GM18858 (cell line): ENCODE results near the gene KRTAP10-11.
"Not testable (repeated sequence)": the region's sequence is repeated elsewhere in the genome, so short reads cannot be mapped to it uniquely, and the experiment has no call there.

Experiments used
- ATAC-seq: cut with Tn5 transposase; IDR thresholded peaks from one replicate; pipeline ENCODE4 v1.9.1; 2021; ENCODE audit not compliant: unreplicated experiment

The KRTAP10-11 gene

DNA sequence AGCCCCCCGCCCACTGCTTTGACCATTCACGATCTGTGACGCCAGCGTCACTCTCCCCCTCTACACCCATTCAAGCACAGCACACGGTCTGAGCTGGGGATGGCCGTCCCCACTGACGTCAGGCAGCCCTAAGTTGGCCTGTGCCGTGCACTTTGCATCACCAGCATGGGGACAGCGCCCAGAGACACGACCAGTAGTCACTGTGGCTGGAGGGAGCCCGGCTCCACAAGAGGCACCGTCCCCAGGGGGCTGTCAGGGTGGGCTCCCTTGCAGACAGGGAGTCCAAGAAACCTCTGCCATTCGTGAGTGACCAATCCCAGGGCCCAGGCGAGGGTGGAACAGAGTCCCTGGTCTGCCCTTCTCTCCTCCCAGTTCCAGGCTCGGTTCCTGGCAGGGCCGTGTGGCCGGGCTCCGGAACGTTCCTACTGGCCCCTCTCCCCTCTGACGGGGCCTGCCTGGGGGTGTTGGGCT, 32.0 kb upstream of the KRTAP10-11 start:
- no peak for ATAC-seq

- no peak for ATAC-seq
Observed at GRCh38 chr21:44614961-44615391, 31.2 kb upstream of the KRTAP10-11 start.

GRCh38 chr21:44615466-44615865, 30.7 kb upstream of the KRTAP10-11 start:
- ATAC-seq, result no peak

DNA sequence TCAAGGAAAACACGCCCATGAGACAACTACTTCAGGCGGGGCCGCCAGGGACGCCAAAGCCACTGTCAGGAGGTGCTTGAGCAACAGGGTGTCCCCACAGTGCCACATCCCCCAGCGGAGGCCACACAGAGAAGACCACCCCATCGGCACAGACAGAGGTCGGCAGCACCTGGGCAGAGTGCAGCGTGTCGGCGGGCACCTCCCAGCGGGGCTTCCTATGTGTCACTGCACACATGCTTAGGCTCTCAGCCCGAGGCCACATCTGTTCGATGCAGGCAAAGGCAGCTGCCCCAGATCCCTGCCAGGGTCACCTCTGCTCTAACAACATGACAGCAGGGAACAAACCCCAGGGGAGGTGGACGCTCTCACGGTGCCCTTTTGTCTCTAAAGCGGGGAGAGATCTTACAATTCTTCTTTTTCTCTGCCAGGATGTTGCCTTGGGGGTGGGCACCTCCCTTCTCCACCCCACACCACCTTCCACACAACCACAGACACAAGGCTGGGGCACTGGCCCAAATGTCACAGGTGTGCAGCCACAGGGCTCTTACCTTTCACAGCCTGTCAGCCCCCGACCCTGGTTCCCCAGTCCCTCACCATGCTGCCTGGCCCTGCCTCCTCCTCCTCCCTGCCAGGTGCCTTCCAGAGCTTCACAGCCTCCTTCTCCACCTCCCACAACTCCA, 30.2 kb upstream of the KRTAP10-11 start:
- no peak for ATAC-seq

DNA sequence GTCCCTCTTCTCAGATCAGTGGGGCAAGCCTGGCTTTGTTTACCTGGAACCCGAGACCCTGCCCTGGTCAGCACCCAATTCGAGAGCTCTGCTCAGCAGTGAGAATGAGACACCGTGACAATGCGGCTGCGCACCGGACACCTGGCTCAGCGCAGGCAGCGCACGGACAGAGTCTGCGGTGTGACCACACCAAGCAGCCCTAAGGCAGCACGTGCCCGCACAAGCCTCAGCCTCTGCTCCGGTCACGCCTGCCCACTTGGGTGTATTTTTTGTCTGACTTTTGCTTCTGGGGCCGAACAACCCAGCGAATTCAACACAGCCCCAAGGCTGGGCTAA, 29.7 kb upstream of the KRTAP10-11 start:
- no peak for ATAC-seq

DNA sequence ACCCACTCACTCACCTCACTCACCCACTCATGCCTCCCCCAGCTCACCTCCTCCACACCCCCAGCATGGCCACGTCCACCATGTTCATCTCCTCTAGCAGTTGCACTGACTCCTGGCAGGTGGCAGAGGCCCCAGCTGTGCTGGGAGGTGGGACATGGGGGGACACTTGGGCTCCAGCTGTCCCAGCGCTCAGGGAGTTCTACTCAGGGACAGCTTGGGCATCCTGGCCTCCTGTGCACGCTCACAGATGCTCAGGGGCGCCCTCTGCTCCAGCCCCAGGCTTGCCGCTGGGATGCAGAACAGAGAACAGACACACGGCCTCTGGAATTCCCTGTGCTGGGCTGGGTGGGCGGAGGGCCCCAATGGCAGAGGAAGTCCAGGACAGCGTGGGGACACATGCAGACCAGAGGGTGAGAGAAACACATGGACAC, 29.1 kb upstream of the KRTAP10-11 start:
- ATAC-seq, result no peak

DNA sequence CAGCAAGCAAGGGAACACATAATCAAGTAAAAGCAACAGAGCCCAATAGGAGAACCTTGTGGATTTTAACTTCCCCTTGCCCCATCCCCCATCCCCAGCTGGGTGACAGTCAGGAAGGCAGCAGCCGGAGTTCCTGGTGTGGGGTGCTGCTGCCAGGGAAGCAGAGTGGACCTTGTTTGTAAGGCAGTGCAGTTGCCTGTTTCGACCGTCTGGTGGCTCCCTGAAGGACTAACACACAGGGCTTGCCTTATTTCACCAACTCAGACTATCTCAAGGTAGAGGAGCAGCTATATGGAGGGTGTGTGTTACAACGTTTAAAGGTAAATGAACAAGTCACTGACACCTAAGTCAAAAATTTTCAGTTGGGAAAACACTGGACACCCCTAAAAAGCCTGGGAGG, 27.7 kb upstream of the KRTAP10-11 start:
- no peak for ATAC-seq

DNA sequence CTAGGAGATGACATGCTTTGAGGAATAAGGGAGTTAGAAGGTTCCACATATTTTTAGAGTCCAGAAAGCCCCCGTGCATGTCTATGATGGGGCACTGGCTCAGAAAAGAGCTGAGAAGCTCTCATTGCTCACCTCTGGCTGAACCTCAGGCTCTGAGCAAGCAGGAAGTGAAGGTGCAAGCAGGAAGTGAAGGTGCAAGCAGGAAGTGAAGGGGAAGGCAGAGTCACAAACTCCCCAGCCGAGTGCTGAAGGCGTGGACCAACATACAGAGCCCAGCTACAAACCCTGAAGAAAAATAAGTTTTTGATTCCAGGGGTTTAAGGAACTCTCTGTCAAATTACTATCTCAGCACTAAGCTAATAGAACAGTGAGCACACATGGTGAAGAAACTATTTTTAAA, 27.3 kb upstream of the KRTAP10-11 start:
- no peak for ATAC-seq

DNA sequence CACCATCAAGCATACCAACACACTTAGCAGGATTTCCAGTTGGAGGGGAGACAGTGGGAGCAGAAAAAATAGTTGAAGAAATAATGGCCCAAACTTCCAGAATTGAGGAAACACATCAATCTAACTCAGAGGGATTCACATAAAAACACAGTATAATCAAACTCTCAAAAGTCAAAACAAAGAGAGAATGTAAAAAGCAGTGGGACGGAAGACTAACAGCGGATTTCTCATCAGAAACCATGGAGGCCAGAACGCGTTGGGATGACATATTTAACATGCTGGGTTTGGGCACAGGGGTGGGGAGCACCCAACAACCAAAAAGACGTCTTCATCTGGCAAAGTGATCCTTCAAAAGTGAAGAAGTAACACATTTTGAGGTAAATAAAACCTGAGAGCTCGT, 26.3 kb upstream of the KRTAP10-11 start:
- no peak for ATAC-seq

- ATAC-seq, result no peak
Observed at GRCh38 chr21:44623575-44623974, 22.6 kb upstream of the KRTAP10-11 start.

- no peak for ATAC-seq
Observed at GRCh38 chr21:44625756-44626155, 20.5 kb upstream of the KRTAP10-11 start.

GRCh38 chr21:44626262-44626661, 20.0 kb upstream of the KRTAP10-11 start:
- no peak for ATAC-seq

DNA sequence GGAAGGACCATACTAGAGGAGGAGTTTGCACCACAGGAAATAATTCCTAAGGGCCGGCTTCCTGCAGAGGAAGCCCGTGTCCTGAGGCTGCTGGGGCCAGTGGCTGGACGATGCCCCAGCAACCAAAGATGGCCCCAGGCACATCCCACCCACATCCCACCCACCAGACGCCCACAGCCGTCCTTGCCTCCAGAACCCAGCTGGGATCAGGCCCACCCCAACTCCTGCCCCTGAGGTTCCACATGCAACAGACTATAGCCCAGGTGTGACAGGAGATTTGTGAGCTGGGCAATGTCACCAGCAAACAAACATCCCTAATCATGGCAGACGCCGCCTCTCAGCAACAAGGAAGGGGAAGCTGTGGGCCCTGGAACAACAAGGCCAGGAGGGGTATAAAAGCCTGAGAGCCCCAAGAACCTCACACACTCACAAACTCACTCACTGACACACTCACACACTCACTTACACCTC, 19.5 kb upstream of the KRTAP10-11 start, which contains the start of gene KRTAP10-9:
TSS of gene KRTAP10-9 (plus strand) at position 421 of the 471 bp plus-strand sequence. CDS start 79 bp downstream, outside the sequence.
- ATAC-seq, result no peak

- ATAC-seq, result not testable (repeated sequence)
Observed at GRCh38 chr21:44627181-44627822, 18.9 kb upstream of the KRTAP10-11 start.

DNA sequence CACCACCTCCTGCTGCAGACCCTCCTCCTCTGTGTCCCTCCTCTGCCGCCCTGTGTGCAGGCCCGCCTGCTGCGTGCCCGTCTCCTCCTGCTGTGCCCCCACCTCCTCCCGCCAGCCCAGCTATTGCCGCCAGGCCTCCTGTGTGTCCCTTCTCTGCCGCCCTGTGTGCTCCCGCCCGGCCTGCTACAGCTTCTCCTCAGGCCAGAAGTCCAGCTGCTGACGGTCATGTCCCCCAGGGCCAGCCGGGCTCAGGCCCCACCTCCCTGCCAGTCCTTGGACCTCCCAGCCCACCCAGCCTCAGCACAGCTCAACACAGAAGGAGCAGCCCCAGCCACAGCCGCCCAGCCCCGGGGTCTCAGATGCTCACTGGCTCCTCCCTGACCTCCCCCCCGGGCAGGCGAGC, 18.4 kb upstream of the KRTAP10-11 start:
- ATAC-seq, result not testable (repeated sequence)

- ATAC-seq, result no peak
Observed at GRCh38 chr21:44628707-44629391, 17.4 kb upstream of the KRTAP10-11 start.

DNA sequence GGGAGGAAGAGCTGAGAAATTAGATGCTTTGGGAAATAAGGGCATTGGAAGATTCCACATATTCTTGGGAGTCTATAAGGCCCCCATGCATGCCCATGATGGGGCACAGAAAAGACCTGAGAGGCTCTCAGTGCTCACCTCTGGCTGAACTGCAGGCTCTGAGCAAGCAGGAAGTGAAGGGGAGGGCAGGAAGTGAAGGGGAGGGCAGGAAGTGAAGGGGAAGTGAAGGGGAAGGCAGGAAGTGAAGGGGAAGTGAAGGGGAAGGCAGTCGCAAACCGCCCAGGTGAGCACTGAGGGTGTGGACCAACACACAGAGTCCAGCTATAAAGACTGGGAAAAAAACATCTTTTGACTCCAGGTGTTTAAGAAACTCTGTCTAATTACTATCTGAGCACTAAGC, 15.8 kb upstream of the KRTAP10-11 start:
- no peak for ATAC-seq

DNA sequence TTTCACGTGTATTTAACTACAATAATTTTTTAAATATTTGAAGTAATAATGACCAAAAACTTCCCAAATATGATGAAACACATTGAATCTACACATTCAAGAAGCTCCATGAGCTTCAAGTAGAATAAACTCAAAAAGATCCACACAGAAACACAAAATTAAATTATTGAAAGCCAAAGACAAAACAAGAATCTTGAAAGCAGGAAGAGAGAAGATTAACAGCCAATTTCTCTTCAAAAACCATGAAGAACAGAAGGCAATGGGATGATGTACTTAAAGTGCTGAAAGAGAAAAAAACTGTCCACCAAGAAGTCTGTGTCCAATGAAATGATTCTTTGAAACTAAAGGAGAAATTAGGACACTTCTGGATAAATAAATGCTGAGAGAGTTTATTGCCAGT, 14.1 kb upstream of the KRTAP10-11 start:
- ATAC-seq, result no peak

DNA sequence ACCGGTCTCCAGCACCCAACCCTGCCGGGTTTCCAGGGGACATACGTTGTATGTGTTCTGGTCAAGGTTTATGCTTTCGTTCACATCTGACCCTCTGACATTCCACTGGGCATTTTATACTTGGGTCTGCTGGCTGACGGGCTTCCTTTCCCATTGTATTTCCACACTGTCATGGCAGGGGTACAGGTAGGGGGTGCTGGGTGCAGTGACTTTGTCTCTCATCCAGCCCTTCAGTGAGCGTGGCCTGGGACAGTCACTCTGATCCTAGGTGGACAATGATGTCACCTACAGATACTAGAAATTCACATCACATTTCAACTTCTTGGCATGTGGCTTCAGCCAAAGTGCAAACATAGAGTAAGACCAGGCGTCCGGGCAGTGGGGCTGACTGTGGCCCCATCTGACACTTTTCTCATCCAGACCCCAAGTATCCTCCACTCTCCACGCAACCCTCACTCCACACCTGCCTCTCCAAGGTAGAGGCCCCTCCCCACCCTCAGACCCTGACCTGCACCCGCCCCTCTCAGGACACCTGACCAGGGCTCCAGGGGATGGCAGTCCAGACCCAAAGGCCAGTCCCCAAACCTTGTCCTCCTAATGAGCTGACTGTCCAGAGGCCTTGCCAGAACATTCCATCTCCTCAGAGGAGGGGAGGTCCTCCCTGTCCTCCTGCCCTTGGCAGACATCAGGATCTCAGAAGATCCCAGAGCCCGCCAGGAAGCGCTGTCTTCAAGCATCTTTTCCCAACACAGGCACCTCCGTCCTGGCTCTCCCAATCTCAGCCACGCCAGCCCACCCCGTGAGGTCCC, 9.8 kb upstream of the KRTAP10-11 start:
- ATAC-seq, result no peak

DNA sequence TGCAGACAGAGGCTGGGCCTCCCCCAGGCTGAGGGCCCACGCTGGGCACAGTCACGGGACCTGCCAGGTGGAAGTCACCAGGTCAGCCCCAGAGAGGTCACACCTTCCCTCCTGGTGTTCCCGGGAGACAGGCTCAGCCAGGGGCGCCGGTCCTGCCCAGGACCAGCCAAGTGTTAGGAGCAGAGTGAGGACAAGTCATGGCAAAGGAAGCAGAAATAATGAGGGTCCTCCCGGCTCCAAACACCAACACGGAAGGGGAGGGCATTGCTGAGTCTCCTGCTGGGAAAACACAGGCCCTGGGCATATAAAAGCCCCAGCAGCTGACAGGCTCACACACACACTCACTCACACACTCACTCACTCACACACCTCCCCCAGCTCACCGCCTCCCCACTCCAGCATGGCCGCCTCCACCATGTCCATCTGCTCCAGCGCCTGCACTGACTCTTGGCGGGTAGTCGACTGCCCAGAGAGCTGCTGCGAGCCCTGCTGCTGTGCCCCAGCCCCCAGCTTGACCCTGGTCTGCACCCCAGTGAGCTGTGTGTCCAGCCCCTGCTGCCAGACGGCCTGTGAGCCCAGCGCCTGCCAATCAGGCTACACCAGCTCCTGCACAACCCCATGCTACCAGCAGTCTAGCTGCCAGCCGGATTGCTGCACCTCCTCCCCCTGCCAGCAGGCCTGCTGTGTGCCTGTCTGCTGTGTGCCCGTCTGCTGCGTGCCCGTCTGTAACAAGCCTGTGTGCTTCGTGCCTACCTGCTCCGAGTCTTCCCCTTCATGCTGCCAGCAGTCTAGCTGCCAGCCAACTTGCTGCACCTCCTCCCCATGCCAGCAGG, 9.0 kb upstream of the KRTAP10-11 start, which contains the start of gene KRTAP10-10:
TSS of gene KRTAP10-10 (plus strand) at position 339 of the 833 bp plus-strand sequence. CDS start at position 401, 62 bp downstream.
- ATAC-seq, result no peak
